GM20431 (cell line): ENCODE results near the gene MYO16.

Experiments
- in situ Hi-C: fragments of 300-500 bp; cut with MseI, MboI; formaldehyde crosslinking; loops from one replicate; pipeline ENCODE4 v1.15.0; 2020; ENCODE audit warnings: low sequenced_read_pairs; ENCODE audit not compliant: unreplicated experiment

The MYO16 gene

DNA sequence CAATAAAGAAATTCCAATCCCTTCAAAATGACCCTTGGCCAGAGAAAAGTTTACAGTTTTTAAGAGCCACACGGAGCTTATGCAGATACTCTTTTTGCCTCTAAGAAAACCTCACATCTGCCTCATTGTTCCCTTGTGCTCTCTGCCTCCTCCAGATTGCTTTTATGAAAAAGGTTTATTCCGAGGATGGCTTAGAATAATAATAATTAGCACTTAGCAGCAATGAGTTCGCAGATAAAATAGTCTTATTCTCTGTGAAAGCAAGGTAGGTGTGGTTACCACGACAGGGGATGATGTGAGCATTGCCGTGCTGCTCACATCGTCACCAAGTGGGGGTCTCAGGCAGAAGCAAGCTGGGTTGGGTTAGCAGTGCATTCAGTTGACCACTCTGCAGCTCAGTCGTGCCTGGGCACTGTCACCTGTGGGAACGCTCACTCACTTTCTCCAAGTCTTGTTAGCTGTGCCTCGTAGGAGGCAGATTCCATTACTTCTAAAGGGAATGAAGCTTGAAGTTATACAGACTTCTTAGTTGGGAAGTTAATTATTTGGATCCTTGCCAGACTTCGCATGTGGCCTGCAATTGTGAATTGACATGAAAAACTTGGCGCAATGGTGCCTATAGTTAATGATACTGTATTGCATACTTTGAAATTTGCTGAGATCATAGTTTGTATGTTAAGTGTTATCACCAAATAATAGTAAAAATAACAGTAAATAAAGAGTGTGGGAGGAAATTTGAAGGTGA is 157.2 kb downstream of the MYO16 start:
- in situ Hi-C loops, result no loop called here

DNA sequence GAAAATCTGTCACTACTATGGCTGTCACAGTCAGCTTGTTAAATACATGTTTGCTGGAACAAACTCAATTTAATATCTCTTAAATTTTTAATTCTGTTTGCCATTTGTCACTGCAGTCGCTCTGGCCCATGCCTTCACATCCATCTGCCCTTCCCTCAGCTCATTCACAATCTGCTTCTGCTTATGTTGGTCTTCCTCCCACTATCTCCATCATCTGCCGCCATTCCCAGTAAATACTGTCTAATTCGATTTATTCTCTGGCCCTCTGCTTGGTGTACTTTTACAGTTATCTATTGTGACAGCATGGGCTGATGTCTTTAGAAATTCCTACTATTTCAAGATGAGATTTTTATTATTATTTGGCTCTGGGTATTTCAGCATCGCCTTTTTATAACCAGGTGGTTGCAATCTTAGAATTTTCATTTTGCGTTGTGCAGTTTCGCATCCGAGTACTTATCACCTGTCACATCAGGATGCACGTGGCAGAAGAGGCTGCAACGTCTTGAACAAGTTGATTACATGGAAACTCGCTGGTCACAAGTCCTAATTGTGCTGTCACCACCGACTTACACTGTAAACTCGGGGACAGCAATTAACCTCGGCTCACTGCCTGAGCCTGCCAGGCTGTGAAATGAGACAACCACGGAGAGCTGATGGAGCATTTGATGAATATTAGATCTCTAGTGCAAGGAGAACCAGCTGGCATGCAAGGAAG is 158.4 kb downstream of the MYO16 start:
- in situ Hi-C loops, result no loop called here

DNA sequence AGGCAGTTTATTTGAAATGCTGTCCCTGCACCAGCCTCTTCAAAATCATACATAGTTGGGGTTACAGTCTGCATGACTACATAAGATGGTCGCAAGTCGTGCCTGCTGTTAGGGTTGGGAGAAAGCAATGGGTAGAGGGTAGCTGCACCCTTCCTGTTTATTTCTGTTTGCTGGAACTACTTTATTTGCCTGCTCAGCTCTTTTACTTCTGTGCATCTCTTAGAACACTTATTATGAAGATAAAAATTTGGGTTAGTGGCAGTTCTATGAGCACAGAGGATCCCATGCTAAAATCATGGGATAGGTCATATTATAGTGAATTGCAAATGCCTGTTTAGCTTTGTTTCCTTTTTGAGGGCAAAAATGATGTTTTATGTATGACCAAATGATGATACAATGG is 160.1 kb downstream of the MYO16 start:
- in situ Hi-C loops, result no loop called here

DNA sequence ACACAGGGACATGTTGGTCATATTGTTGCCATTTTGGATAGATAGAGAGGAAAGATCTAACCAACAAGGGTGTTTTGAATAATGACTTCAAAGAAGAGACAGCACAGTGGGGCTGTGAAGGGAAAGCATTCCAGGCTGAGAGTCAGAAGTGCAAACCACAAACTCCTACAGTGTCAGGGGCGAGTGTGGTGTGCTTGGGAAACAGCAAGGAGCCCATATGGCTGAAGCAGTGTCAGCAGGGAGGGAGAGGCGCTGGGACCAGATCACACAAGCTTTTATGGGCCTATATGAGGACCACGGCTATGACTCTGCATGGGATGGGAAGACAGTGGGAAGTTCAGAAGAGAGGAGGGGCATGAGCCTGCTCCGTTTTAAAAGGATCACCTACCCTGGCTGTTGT is 166.4 kb downstream of the MYO16 start:
- in situ Hi-C loops, result no loop called here

DNA sequence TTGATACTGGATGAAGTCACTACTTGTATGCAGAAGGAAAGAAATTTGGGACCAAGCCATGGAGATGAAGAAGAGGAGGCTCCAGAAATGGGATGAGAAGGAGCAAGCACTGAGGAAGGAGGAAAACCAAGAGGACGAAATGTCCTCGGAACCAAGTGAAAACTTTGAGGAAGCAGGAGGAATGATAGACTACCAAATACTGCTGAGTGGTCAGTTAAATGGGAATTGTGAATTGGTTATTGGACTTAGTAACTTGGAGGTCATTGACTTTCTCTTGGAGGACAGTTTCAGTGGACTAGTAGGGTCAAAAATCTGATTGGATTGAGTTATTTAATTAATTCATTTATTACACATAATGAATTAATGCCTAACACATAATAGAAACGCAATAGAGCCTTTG is 167.9 kb downstream of the MYO16 start:
- in situ Hi-C loops, result no loop called here

DNA sequence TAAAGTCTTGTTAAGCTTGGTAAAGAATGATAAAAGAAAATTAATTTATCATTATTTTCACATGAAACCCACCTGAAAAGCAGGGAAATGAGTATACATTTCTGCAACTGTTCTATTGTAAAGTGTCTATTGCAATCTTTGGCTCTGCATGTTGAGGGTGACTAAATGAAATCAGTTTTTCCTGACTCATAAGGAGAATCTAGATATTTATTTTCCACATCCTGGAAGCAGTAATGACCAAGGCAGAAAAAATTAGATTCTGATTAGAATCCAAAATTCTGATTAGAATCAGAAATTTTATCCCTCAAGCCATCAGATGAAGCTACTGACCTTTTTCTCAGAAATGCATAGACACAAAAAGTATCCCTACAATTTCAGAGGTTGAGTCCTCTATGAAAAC is 178.4 kb downstream of the MYO16 start:
- in situ Hi-C loops, result no loop called here

DNA sequence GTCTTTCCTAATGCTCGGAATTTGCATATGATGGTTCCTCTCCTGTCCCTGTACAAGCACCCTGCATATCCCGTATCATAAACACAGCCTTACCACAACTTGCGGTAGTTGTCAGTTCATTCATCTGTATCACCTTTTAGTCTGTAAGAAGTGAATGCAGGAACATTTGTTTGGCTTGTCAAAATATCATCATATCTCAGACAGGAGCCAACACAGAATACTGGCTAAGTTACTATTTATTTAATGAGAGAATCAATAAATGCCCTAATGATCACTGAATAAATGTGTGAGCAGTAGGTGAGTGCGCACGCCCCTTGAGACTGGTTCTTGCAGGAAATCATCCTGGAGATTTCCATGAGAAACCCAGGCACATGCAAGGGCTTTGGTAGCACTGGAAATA is 182.8 kb downstream of the MYO16 start:
- in situ Hi-C loops, result no loop called here

DNA sequence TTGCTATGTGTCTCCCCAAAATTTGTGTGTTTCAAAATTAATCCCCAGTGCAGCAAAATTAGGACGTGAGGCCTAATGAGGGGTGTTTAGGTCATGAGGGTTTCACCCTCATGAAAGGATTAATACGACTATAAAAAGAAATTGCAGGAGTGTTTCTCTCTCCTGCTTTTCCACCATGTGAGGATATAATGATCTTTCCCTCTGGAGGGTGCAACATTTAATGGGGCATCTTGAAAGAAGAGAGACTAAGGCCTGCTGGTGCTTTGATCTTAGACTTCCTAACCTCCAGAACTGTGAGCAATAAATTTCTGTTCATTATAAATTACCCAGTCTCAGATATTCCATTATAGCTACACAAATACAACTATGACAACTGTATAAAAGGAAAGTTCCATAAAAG is 183.2 kb downstream of the MYO16 start:
- in situ Hi-C loops, result no loop called here

DNA sequence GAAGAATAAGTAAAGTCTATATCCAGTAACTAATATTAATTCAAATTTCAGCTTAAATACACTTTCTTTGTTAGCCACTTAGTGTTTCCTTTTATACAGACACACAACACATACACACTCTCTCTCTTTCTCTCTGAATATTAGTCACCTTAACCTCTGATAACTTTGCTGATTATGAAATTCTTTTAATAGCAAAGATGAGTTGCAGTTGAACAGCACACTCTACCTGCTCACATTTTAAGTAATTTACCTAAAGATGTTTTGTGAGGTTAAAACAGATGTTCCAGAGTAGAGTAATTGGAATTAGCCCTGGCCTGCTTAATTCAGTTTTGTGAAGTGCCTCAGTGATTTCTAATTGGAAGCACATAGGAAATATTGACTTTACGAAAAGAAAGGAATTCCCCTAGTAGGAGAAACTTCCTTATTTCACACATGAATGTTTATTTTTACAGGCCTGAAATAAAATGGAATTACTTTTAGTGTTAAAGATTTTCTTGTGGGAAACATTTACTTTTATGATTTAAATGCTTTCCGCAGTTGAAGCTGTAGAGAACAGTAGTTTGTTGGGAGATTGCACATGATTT is 184.3 kb downstream of the MYO16 start:
- in situ Hi-C loops, result no loop called here

DNA sequence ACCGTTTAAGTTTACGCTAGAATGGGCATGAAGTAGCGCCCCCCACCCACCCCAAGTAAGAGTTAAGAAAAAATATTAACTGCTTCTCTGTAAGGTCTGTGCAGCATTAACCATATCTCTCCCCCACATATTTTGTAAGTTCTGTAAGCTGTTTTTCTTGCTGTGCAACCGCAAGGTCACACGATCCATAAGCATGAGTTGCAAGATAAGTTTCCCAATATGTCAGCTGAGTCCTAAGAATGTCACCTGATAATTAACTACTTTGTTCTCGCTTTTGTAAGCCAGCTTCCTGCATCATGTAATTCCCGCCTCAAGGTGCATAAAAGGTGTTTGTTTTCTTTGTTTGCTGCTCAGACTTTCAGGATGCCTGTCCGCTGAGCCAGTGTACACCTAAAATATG is 187.0 kb downstream of the MYO16 start:
- in situ Hi-C loops, result no loop called here

DNA sequence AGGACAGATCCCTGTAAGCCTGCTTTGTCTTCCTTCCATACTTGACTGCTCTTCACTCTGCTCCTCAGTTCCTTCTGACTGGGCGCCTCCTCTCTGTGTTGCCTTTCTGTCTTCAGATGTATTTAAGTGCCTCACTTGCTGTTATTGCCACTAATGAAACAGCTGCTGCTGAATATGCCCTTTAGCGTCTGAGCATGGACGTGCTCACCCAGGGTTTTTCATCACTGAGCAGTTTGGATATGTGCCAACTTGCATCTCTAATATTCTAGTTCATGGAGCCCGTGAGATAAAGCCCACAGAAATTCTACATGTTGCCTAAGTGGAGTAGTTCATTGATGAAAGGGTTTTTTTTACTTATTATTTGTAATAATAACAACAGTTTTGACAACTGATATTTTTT is 198.2 kb downstream of the MYO16 start:
- in situ Hi-C loops, result no loop called here

DNA sequence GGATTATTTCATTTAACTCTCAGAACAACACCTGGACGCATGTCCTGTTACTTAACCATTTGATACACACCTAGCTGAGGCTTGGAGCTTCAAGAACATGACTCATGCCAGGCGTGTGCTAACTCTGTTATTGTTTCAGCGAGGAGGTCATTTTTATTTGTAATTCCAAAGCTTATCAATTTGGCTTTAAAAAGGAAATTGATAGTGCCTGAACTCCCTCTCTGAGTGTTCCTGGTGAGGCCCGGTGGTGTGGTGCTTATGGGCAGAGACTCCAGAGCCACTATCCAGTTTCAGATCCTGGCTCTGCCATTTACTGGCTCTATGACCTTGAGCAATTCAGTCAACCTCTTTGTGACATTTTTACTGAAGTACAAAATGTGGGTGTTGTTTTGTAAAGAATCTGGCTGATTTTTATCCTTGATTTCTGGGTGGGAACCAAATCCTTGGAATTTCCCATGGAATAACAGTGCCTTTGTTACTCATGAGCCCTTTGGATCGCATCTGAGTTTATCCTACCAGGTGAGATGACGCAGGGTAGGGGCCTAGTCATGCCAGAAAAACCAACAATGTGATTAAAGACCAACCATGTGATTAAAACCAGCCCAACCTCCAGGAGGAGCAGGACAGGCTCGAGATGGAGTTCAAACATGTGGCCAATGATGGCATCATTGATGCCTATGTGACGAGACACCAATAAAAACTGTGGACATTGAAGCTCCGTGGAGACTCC is 198.8 kb downstream of the MYO16 start:
- in situ Hi-C loops, result no loop called here

DNA sequence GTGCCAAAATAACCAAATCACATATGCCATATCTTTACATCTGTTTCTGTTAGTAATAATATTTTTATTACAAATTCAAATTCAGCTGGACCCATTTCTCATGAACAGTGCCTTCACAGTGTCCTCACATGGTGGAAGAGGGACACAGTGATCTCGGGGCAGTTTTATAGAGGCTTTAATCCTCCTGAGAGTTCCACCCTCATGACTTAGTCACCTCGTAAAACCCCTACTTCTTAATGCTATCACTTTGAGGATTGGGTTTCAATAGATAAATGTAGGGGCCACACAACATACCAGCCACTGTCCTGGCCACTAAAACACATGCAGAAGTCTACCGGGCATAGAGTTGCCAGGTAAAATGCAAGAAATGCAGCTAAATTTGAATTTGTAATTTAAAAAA is 201.5 kb downstream of the MYO16 start:
- in situ Hi-C loops, result no loop called here

DNA sequence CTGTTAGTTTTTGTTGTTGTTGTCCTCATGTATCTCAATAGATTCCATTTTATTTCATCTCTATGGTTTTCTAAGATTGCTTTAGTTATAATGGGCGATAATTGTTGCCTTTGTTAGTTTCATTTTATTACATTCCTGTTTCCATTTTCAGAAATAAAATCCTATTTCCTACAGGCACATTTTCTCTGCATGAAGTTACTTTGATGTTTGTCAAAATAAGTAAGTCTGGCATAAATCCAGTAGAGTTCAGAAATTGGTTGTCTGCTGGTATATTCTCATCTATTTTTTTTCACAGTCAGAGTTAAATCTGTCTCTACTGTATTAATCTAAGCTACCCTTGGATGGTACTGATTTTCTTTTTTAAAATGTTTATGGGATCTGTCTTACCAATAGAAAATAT is 204.1 kb downstream of the MYO16 start:
- in situ Hi-C loops, result no loop called here

DNA sequence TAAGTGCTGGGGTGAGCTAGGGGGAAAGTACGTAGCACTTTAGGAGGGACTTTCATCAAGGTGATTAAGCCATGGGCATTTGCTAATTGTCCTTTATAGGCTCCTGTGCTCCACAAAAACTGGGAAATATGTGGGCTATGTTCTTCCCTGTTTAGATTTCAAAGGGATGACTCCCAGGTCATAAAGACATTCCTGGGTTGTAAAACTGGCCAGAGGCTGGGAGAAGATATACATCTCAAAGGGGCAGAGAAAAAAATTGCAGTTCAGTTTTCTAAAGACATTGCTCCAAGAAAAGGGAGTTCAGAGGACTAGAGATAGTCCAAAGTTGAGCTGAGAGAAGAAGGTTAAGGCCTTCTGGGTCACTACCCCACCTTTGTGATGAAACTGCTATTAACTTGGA is 204.8 kb downstream of the MYO16 start:
- in situ Hi-C loops, result no loop called here

DNA sequence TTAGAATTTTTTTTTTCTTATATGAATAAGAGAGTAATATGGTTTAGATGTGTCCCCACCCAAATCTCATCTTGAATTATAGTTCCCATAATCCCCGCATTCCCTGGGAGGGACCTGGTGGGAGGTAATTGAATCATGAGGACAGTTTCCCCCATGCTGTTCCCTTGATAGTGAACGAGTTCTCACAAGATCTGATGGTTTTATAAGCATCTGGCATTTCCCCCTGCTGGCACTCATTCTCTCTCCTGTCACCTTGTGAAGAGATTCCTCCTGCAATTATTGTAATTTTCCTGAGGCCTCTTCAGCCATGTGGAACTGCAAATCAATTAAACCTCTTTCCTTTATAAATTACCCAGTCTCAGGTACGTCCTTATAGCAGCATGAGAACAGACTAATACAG is 205.7 kb downstream of the MYO16 start:
- in situ Hi-C loops, result no loop called here

DNA sequence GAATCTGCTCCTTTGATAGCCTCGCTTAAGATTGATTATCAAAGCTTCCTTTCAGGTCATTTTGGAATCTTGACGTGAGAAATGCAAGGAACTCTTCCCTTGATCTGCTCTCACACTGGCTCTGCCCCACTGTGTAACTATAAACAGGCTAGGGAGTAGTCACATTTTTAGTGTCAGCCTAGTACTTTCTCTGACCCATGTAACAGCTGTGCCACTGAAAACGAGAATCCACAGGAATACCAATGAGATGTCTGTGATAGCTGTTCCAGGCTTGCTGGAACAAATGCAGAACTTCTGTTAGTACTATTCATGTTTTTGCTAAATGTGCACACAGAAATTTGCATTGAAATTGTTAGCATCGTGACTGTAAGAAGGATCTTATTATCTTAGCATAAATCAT is 221.3 kb downstream of the MYO16 start:
- in situ Hi-C loops, result no loop called here

DNA sequence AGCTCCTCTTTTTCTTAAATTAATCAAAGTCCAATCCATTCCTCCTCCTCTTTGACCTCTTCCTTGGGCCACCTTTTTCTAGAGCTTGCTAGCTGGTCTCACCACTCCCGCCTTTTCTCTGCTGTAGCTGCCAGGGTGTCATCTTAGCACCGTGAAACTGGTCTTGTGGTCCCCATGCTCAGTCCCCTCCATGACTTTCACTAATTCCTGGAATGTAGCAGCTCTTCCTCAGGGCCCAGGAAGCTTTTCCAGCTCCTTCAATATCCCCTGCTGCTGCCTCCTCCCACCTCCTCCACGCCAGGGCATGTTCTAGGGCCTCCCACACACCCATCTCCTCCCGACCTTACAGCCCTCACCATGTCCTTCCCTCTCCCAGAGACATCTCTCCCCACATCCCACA is 222.2 kb downstream of the MYO16 start:
- in situ Hi-C loops, result no loop called here

DNA sequence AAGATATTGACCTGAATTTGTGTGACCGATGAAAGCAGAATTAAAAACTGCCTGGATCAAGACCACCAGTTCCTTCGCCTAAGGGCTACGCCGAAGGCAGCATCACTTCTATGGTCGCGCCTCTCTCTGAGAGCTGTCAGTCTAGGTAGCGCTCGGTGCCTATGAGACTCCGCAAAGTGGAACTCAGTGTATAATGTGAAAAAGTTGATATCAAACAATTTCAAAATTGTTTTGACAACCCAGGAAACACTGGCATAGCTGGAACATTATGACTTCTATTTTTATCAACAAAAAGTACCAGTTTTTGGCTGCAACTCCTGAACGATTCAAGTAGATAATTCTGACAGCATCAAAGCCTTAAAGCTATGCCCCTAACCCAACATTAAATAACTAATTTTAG is 223.6 kb downstream of the MYO16 start:
- in situ Hi-C loops, result no loop called here

DNA sequence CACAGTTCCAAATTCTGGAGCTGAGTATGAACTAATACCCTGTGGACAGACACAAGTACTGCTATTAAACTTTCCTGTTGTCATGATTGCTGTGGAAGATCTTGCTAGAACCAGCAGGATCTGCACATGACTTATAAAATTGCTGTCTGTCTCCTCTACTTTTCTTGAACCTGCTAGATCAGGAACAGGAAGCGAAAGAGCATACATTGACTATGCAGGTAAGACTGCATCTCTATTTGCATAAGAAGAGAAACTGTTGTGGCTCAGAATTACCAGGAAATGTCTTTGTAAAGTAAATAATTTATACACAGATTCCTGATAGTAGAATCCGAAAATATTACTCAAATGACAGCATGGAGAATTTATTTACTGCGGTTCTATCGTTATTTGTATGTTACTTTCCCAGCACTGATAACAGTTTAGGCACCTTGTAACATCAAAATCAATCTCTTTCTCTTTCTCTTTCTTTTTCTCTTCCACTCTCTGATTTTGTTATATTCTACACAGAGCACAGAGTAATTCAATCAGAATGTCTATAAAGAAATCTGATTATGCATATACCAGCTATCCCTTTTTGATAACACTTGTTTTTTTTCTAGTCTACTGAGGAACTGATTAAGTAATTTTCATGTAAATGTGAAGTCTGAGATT is 226.5 kb downstream of the MYO16 start:
- in situ Hi-C loops, result no loop called here
